ENCODE data around the gene CENPW.

Gene CENPW

DNA sequence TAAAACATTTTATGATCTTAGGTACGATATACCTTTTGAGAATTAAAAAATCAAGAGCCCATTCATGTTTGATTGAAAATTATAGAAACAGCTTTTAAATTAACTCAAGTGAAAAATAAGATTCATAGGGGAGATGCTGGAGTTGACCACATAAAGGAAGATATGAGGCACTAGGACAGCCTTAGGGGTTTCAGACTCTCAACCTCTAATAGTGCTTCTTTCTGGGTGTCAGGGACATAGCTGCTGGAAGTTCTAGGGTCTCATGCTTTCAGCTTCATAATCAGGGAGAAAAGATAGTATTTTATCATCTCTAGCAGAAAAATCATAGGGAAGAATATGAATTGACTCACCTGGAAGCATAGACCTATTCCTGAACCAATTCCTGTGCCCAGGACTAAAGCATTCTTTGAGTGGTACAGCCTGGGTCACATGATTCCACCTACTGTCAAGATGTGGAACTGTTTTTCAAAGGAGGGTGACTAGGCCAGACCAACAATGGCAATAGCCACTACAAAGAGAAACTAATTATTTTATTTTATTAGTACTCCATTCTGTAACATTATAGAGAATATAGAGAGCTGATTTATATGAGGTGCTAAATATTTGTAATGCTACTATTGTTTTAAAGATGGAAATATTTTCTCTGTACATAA lies 27.8 kb upstream of the CENPW start:
- H3K4me3 ChIP-seq (ENCODE audit: low read depth, low read length) = no peak overlapping the region
- TF ChIP-seq, protein P1, sequence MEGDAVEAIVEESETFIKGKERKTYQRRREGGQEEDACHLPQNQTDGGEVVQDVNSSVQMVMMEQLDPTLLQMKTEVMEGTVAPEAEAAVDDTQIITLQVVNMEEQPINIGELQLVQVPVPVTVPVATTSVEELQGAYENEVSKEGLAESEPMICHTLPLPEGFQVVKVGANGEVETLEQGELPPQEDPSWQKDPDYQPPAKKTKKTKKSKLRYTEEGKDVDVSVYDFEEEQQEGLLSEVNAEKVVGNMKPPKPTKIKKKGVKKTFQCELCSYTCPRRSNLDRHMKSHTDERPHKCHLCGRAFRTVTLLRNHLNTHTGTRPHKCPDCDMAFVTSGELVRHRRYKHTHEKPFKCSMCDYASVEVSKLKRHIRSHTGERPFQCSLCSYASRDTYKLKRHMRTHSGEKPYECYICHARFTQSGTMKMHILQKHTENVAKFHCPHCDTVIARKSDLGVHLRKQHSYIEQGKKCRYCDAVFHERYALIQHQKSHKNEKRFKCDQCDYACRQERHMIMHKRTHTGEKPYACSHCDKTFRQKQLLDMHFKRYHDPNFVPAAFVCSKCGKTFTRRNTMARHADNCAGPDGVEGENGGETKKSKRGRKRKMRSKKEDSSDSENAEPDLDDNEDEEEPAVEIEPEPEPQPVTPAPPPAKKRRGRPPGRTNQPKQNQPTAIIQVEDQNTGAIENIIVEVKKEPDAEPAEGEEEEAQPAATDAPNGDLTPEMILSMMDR (IDR thresholded peaks at IDR 0.05; ENCODE audit: borderline replicate concordance, insufficient read depth, low read depth, low read length) = 0 out of 2 replicates have a peak, but pooled peaks have one; percentile 18

DNA sequence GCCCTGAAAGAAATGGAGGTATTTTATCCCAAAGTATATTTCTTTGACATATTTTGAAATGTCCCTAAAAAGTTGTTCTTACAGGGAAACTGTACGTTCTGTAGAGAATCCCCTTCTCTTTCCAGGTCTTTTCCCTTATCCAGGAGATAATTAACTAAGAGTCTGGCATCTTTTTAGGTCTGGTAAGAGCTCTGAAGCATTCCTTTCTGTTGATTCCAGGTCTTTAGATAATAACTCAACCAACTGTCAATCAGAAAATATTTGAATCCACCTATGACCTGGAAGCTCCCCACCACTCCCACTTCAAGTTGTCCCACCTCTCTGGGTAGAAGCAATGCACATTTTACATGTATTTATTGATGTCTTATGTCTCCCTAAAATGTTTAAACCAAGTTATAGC lies 26.0 kb upstream of the CENPW start:
- H3K4me3 ChIP-seq (ENCODE audit: low read depth, low read length) = no peak overlapping the region
- TF ChIP-seq, protein P1 (IDR thresholded peaks at IDR 0.05; ENCODE audit: borderline replicate concordance, insufficient read depth, low read depth, low read length) = no peak

DNA sequence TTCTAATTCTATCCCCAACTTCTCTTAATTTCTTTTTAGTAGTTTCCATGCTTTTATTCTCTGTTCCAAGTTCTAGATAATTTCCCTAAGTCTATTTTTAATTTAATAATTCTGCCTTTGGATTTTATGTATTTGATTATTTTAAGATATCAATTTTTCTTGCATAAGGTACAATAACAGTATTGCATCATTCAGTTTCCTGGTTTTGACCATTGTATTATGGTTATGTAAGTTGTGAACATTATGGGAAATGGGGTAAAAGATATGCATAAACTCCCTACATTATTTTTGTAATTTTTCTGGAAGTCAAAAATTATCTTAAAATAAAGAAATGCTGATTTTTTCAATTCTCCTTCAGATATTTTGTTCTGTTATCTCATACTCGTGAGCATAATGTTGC lies 21.1 kb upstream of the CENPW start:
- TF ChIP-seq, protein P1 (IDR thresholded peaks at IDR 0.05; ENCODE audit: borderline replicate concordance, insufficient read depth, low read depth, low read length) = no peak
- H3K4me3 ChIP-seq (ENCODE audit: low read depth, low read length) = no peak overlapping the region

DNA sequence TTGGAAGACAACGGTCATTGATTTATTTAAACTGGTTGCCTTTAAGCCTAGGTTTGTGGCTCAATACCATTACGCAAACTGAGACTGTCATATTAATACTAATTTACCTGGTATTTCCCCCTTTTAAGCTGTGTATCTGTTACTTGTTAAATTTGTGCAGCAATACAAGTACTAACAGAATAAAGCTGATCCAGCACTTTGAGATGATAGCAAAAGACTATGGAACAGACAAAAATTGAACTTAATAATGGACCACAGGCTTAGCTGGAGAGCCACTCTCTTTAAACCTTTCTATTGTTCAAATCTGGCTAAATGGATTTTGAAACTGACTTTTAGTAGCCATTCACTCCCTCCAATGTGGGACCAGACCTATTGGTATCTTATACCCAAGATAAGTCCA lies 6.2 kb upstream of the CENPW start:
- H3K4me3 ChIP-seq (ENCODE audit: low read depth, low read length) = no peak overlapping the region
- TF ChIP-seq, protein P1 (IDR thresholded peaks at IDR 0.05; ENCODE audit: borderline replicate concordance, insufficient read depth, low read depth, low read length) = no peak

DNA sequence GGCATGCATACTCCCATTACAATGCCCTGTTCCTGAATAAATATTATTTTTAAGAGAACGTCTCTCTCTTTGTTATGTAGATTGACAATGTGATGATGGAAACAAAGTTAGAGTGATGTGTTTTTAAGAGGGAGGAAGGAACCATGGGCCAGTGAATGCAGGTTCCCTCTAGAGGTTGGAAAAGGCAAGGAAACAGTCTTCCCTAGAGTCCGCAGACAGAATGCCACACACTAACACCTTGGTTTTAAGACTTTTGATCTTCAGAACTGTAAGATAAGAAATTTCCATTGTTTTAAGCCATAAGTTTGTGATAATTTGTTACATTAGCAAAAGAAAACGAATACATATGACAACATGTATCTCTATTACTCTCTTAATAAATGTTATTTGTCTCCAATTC lies 4.7 kb upstream of the CENPW start:
- H3K4me3 ChIP-seq (ENCODE audit: low read depth, low read length) = no peak overlapping the region
- TF ChIP-seq, protein P1 (IDR thresholded peaks at IDR 0.05; ENCODE audit: borderline replicate concordance, insufficient read depth, low read depth, low read length) = no peak

DNA sequence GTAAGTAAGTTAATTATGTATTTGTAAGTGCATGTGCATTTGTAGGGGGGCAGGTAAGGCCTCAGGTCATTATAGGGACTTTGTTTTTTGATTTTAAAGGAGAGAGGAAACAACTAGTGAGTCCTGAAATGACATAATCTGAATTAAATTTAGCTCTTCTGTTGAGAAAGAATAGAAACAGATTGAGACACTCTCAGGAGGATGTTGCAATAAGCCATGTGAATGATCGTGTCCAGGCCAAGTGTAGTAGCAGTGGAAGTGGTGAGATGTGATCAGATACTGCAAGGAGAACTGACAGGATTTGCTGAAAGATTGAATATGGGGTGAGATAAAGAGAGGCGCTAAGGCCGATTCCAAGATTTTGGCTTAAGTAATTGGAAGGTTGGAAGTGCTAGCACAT lies 2.6 kb upstream of the CENPW start:
- H3K4me3 ChIP-seq (ENCODE audit: low read depth, low read length) = no peak overlapping the region
- TF ChIP-seq, protein P1 (IDR thresholded peaks at IDR 0.05; ENCODE audit: borderline replicate concordance, insufficient read depth, low read depth, low read length) = no peak

DNA sequence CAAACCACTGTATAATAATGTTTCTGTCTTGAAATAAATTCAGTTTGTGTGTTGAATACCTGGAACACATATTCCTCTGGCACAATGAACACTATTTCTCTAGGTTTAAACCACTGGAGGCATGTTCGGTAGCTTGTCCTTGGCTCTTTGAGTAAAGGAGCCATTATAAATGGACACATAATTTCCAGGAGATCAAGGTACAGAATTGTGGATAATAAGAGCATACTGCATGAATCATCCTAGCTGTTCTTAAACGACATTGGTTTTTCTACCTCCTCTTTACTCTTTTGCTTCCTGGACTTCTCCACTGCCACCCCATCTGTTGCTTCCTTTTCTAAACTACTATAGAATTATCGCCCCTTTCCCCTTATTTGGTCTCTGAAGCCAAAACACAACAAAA lies 1.2 kb downstream of the CENPW start:
- H3K4me3 ChIP-seq (ENCODE audit: low read depth, low read length) = peak overlapping the region; percentile 46
- TF ChIP-seq, protein P1 (IDR thresholded peaks at IDR 0.05; ENCODE audit: borderline replicate concordance, insufficient read depth, low read depth, low read length) = no peak
